Measurements from ENCODE around the gene CHMP4A. TPM values are rescaled to one million over a fixed set of nuclear protein-coding genes. Genes with fewer than 3 reads are reported as not detected.

The CHMP4A gene
- total and polyA plus RNA-seq, 2 donors (not counting 1 experiment from before 2014, with no cell fraction given) = 91.2 to 103 TPM

GRCh38 chr14:24195186-24196070 is 17.9 kb downstream of the CHMP4A start, which contains the start of gene TM9SF1:
Gene TM9SF1, minus strand, starts transcription at chr14:24195441. Its CDS starts 422 bp downstream, at chr14:24195019.
- H3K4me1 ChIP-seq (ENCODE audit: control insufficient read depth in 2 of 2, insufficient read depth in 2 of 2, low read length in 2 of 2) = peaks cover 25 to 26% of the 10 kb centered on the region in 2 donors
- H3K36me3 ChIP-seq (replicated peaks in 1 of 2; ENCODE audit: control extremely low read depth in 1 of 2, control insufficient read depth in 1 of 2, extremely low read depth in 1 of 2, insufficient read depth in 2 of 2, low read length in 1 of 2) = peaks cover 0 to 15% of the 10 kb centered on the region in 2 experiments
- no peaks in the 10 kb centered on the region for H3K27me3 ChIP-seq (replicated peaks in 1 of 4; ENCODE audit: control extremely low read depth in 1 of 4, control insufficient read depth in 3 of 4, insufficient read depth in 4 of 4, low read length in 3 of 4)
- POLR2A ChIA-PET = interaction anchor here (0.7 to 3.6 kb wide), 15 partner anchors 9 to 235 kb away, joined by 3 to 64 read pairs (median 6); partner anchors contain the start of genes CBLN3, CHMP4A, DCAF11 and EMC9
- ATAC-seq (ENCODE audit: low read depth) = peak; percentile 90
- H3K4me2 ChIP-seq (replicated peaks; ENCODE audit: low read depth, low read length, poor library complexity, severe bottlenecking) = peak within 1 kb of the TSS; percentile 91
- intact Hi-C loops (cut with micrococcal nuclease) = loop anchor here (1.0 to 5.0 kb wide), 10 partner anchors 7 to 181 kb away; partner anchors contain the start of genes CHMP4A, DHRS1, EMC9 and GMPR2
- peak within 1 kb of the TSS; percentile 97 for H3K9ac ChIP-seq (ENCODE audit: low read length)
- peak within 1 kb of the TSS; percentile 88 for H2AFZ ChIP-seq (ENCODE audit: insufficient read depth, low read depth, low read length, poor library complexity, severe bottlenecking)
- H3K27ac Mint-ChIP-seq = peak within 1 kb of the TSS; percentile 99
- no peaks in the 10 kb centered on the region for H4K20me1 ChIP-seq (ENCODE audit: control insufficient read depth, insufficient read depth, low read length, poor library complexity, severe bottlenecking)
- H3K27me3 Mint-ChIP-seq = no peaks in the 10 kb centered on the region
- peak within 1 kb of the TSS; percentile 98 to 99 for H3K27ac ChIP-seq (ENCODE audit: low read length in 2 of 2)
- no peaks in the 10 kb centered on the region for H3K9me3 Mint-ChIP-seq (ENCODE audit: insufficient read depth)
- H3K4me1 Mint-ChIP-seq = peaks cover 49% of the 10 kb centered on the region
- peak within 1 kb of the TSS; percentile 89 for H3K4me3 Mint-ChIP-seq
- no peaks in the 10 kb centered on the region for H3K9me3 ChIP-seq (ENCODE audit: control extremely low read depth in 1 of 3, control insufficient read depth in 2 of 3, insufficient read depth in 1 of 3, low read length in 2 of 3)
- peak; percentile 96 for DNase-seq
- H3K79me2 ChIP-seq (ENCODE audit: control insufficient read depth, insufficient read depth, low read length) = peaks cover 70% of the 10 kb centered on the region
- peak within 1 kb of the TSS; percentile 82 to 99 (median 83) for H3K4me3 ChIP-seq (ENCODE audit: control extremely low read depth in 1 of 5, extremely low read depth in 1 of 5, insufficient read depth in 1 of 5, low read depth in 2 of 5, low read length in 4 of 5)
- CTCF ChIA-PET = interaction anchor here (0.5 to 3.5 kb wide), 19 partner anchors 12 to 242 kb away, joined by 3 to 21 read pairs (median 4); partner anchors contain the start of genes CHMP4A, CIDEB, IRF9 and MDP1
- under 1% methylated on average over 89 of the region's 89 CpGs for WGBS (ENCODE audit: insufficient coverage)
- TF ChIP-seq CTCF (IDR thresholded peaks at IDR 0.05) (no peak), EZH2 (IDR thresholded peaks at IDR 0.05; ENCODE audit: borderline replicate concordance, insufficient read depth, low read depth, low read length, poor library complexity, severe bottlenecking) (no peak)

Measured in B cell (primary cell).